HG02642 (cell line): ENCODE data around the gene SLC12A5.

Experiments used
- ATAC-seq: cut with Tn5 transposase; IDR thresholded peaks from one replicate; pipeline ENCODE4 v1.9.1; 2021; ENCODE audit warnings: mild to moderate bottlenecking; ENCODE audit not compliant: unreplicated experiment, poor library complexity

Gene SLC12A5

DNA sequence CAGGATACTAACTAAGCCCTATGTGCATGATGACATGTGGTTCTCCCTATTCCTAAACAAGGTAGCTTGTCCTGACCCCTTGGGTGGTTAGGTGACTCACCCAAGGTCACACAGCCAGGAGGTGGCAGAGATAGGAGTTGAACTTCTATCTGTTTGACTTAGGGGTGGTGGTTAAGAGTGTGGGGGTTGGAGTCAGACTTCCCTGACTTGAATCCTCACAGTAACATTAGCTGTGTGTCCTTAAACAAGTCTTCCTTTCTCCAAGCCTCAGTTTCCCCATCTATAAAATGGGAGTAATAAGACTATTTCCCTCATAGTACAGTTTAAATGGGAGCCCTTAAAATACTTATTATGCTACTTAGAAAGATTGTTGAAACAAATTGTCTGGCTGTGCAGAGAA lies 21.9 kb downstream of the SLC12A5 start:
- ATAC-seq = no peak

DNA sequence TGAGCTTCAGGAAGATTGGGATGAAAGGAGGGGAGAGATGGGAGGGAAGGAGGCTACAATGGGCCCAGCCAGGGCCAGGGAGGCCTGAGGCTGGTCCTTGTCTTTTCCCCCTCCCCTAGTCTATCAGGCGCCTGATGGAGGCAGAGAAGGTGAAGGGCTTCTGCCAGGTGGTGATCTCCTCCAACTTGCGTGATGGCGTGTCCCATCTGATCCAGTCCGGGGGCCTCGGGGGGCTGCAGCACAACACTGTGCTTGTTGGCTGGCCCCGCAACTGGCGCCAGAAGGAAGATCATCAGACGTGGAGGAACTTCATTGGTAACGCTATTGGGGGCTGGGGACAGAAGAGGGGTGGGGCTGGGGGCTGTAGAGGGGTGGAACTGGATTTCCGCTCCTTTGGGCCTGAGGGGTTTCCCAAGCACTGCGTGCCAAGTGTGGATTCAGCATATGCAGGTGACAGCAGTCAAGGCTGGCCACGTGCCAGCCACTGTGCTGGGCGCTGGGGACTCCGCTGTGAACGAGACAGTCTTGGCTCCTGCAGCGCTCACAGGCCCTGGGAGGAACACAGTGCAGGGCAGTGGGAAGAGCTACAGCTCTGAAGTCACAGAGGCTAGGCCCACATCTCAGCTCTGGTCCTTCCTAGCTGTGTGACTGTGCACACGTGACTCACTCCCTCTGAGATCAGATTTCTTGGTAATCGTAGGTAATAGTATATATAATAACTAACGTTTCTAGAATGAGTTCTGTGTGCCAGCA lies 22.7 kb downstream of the SLC12A5 start:
- ATAC-seq = no peak

DNA sequence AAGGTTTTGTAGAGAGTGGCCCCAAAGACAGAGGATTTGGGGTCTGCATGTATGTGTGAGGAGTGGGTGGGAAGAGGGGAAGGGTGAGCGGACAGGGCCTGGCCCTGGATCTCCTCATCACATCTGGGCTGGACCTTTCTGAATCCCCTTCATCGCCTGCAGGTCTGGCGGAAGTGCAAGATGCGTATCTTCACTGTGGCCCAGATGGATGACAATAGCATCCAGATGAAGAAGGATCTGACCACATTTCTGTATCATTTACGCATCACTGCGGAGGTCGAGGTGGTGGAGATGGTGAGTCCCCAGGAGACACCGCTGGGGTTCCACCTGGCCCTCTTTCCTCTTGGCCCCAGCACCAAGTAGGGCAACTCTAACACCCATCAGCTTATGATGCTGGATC lies 24.4 kb downstream of the SLC12A5 start:
- ATAC-seq = no peak

DNA sequence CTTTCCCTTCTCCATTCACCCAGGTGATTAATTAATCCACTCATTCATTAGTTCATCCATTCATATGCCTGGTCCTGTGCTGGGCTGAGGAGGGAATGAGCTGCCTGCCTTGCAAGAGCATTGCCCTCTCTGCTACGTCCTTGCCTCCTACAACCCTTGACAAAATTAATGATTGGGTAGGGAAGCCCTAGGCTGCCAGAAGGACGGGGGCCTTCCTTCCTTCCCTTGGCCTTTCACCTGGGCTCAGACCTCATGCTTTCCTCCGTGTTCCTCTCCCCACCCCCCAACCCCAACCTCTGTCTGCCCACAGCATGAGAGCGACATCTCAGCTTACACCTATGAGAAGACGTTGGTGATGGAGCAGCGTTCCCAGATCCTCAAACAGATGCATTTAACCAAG lies 25.6 kb downstream of the SLC12A5 start:
- ATAC-seq = no peak

DNA sequence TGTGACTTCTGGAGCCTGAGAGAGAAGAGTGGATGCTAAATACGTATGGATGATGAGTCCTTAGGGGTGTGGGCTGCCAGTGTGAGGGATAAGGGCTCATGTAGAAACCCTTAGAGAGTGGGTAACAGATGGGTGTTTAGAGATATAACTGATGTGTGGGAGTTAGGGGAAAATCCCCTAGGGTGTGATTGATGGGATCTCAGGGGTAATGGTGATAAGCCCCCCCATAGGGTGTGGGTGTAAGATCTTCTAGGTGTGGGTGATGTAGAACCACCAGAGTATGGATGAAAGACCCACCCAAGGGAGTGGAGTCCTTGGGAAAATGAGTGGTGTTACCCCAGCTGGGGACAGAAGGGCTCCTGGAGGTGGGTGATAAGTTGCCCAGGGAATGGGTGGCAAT lies 26.3 kb downstream of the SLC12A5 start:
- no peak for ATAC-seq

DNA sequence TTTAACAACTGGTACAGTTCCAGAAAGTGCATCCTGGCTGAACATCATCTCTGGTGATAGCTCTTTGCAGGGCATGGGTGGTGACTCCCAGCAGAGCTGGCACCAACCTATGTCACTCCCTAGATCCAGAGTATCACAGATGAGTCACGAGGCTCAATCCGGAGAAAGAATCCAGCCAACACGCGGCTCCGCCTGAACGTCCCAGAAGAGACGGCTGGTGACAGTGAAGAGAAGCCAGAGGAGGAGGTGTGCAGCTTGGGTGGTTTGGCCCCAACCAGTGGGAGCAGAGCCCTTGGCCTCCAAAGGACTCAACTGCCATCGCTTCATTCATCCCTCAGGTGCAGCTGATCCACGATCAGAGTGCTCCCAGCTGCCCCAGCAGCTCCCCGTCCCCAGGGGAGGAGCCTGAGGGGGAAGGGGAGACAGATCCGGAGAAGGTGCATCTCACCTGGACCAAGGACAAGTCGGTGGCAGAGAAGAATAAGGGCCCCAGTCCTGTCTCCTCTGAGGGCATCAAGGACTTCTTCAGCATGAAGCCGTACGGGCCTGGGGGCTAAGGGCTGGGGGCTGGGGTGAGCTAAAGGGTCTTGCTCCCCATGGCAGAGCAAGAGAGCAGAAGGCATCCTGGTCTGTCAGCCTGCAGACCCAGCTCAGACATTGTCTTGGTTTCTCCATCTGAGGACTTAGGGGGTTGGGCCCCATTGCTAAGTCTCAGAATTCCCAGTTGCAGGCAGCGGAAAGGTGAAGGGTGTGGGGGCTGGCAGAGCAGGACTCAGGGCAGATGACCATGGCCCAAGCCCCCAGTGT lies 27.2 kb downstream of the SLC12A5 start:
- ATAC-seq = no peak

DNA sequence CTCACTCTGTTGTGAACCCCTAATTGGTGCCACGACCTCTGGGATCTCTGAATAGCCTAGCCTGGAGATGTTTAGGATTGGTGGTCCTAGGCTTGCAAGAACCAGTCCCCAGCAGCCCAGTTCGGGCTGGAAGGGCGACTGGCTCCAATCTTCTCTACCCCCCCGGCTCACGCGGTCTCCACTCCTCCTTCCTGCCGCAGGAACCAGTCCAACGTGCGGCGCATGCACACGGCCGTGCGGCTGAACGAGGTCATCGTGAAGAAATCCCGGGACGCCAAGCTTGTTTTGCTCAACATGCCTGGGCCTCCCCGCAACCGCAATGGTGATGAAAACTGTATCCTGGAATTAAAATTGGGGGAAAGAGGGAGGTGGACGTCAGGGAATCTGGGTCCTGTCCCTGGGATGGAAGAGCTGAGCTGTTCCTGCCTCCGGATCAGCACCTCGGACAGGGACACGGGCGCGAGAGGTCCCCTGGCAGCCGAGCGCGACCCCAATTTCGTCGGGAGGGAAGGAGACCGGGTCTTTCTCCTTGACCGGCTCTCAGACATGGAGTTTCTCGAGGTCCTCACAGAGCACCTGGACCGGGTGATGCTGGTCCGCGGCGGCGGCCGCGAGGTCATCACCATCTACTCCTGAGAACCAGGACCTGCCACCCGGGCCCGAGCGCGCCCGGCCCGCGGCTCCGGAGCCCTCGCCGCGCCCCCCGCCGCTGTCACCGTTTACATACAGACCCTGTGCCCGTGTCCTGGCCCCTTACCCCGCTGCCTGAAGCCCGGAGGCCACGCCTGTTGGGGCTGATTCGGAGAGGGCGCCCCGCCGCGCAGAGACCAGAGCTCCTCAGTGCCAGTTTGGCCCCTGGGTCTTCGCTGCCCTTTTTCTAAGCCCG lies 28.2 kb downstream of the SLC12A5 start:
- ATAC-seq = no peak

DNA sequence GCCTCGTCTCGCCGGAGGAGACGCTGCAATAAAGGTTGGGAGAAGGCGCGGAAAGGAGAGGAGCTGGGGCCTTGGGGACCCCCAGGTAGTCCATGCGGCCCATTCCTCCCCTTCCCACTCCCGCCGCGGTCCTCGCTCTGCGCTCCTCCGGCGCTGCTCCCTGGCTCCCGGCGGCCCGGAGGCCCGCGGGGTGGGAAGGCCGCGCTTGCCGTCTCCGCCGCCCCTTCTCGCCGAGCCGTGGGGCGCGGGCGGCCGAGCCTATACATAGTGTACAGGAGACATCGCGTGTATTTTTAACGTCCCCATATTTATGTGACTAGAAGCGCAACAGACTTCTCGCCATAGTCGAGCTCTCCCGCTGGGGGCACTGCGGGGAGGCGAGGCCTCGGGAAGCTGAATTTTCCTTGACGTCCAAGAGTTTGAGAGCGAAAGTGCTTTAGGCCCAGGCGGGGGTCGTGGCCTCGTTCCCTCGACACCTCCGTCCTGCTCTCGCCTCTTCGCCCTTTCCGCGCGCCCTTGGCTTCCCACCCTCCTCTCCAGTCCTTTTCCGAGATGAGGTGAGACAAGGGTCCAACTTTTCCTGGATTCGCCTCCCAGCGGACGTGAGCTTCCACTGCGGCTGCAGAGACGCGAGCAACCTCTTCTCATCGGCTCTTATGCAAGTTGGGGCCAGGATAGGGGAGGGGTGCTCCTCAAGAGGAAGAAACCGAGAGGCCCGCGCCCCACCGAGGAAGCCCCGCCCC lies 29.0 kb downstream of the SLC12A5 start:
- no peak for ATAC-seq

DNA sequence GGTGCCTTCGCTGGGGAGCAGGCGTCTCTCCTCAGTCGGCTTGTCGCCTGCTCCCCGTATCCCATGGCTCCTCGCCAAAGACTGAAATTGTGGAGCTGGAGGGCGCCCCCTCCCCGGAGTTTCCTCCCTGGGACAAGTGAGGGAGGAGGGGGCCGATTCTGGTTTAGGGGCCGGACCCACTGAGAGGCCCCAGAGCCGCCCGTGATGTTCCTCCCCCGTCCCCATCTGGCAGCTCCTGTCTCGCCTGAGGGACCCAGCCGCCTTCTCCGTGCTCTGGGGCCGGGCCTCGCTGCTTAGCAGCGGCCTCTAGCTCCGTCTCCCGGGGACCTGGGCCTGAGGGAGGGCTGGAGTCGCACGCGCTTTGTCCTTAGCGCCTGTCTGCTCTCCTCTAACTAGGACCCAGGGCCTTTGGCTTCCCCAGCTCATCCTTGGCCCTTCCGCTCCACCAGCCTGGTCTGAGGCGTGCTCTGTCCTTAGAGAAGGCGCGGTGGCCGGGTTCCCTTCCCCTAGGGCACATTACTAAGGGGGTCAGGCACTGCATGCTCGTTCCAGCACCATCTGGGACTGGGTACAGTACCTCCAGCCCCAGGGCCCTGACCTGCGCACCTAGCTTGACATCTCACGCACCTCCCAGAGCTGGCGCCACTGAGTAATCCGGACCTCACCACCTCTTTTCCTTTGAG lies 29.7 kb downstream of the SLC12A5 start:
- ATAC-seq = no peak

DNA sequence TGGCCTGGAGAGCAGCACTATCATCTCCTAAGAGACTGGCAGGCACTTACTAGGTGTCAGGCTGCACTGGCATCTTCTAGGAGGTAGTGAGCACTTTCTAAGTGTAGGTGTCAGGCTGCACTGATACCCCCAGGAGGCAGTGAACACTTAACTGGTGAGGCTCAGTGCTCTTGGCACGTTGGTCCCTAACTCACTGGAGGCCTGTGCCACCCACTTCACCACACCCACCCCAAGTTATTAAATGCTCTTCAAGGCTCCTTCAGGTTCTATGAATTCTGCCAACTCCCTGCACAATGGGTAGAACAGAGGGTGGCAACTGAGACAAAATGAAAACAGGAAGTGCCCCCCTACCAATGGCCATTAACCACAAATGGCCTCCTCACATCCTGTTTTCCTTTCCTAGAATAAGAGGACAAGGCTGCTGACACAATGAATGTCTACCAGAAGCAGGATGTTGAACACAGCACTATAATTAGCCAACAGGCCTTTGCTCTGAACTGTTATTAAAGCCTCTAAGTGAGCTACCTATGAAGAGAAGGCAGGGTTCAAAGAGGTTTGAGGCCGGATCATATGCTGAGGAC lies 31.4 kb downstream of the SLC12A5 start:
- ATAC-seq = no peak

DNA sequence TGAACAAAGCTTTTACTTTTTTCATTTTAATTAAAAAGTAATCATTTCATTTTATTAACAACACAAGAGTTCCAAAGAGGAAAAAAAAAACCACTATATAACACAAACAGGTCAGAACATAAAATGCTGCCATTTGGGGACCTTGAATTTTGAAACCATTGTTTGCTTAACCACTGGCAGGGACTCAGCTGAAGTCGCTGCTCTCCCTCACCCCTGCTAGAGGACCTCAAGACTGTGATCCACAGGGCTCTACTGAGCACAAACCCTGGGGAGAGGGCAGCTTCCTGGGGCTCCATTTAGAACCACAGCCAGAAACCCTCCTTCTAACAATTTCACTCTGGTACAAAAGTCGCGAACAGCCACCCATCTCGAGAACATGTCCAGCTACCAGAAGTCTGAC lies 32.0 kb downstream of the SLC12A5 start:
- ATAC-seq = no peak

DNA sequence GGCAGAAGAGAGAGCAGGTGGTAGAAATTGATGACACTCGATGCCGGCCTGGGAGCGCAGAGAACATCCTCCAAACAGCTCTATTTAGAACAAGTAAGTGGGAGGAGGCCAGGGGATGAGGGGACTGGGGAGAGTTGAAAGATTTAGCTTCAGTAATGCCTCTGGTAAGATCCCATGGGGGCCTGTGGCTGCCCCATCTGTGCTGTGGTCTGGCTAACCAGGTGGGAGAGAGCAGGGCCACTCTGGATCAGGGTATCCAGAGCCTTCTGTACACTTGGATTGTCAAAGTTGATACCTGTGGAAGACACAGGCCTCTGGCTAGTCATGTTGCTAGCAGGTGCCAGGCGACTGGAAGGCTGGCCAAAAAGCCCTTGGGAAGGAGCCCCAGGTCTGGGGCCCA lies 33.1 kb downstream of the SLC12A5 start:
- no peak for ATAC-seq

DNA sequence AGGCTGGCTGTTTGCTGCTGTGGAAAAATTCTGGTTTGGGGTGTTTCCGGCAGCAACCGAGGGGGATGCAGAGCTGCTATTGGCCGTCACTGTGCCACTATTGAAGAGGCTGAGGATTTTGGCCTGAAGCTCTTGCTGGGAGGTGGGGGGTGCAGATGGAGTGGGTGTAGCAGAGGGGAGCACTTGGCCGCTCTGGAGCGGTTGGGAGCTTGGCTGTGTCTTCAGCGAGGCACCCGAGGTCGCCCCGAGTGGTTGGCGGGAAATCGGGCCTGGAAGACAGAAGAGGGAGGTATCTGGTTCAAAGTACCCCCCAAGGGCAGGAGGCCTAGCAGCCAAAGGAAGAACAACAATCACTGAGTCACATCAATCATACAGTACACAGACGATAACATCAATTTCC lies 33.6 kb downstream of the SLC12A5 start:
- no peak for ATAC-seq

DNA sequence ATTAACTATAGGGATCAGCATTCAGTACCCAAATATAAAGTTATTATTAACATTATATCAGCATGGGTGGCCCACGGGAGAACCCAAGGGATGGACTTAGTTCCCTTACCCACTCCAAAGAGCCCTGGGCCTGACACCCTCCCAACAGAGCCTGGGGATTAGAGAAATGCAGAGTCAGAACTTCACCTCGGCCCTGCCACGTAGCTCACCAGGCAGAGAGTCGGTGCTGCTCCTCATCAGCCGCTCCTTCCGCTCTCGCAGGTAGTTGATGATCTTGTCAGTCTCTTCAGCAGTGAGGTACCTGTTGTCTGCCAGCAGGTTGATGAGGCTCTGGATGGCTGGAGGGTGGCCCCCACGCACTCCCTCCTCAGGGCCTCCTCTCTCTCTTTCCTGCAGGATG lies 34.1 kb downstream of the SLC12A5 start:
- no peak for ATAC-seq

DNA sequence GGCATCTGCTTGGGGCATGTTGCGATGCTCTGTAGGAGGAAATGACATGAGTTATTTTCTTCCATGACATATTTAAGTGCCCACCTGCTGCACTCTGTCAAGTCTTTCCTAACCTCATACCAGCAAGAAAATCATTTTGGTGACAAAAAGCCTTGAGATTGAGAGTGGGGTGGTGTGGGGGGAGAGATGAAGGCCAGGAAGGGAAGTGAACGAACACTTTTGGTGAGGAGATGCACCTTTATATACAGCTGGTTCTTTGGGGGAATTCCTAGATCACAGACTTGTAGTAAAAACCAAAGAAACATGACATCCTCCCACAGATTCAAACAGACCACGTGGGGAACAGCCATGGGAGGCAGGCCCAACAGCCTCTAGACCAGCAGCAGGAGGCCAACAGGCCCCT lies 34.6 kb downstream of the SLC12A5 start:
- no peak for ATAC-seq

DNA sequence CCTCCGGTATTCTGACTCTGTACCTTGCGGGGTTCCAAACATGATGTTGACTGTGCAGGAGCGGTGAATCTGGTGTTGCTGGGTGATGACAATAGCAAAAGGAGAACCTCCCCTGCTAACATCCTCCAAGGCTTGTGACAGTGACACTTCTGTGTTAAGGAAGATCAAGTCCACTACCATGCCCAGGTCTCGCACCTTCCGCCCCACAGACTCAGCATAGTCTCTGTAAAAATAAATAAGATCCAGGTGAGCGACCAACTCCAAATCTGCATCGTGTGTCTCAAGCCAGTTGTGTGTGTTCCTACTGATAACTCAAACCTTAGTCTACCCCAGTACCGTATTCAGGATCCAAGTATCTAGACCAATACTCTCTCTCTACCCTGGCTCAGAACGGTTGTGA lies 36.0 kb downstream of the SLC12A5 start:
- no peak for ATAC-seq

DNA sequence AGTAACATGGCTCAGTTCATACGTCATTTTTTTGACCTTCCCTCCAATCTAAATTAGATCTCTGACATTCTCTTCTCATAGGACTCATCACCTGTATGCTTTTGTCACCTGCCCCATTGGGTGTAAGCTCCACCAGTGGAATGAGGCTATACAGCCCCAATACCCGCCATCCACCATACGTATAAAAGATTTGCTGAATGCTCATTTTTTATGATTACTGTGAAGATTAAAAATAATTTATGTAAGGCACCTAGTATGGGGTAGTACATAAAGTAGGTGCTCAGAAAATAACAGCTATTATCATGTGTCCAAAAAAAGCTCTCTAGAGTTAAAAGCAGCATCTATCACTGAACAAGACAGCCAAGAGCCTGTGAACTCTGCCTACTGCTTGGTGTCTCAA lies 36.7 kb downstream of the SLC12A5 start:
- no peak for ATAC-seq

DNA sequence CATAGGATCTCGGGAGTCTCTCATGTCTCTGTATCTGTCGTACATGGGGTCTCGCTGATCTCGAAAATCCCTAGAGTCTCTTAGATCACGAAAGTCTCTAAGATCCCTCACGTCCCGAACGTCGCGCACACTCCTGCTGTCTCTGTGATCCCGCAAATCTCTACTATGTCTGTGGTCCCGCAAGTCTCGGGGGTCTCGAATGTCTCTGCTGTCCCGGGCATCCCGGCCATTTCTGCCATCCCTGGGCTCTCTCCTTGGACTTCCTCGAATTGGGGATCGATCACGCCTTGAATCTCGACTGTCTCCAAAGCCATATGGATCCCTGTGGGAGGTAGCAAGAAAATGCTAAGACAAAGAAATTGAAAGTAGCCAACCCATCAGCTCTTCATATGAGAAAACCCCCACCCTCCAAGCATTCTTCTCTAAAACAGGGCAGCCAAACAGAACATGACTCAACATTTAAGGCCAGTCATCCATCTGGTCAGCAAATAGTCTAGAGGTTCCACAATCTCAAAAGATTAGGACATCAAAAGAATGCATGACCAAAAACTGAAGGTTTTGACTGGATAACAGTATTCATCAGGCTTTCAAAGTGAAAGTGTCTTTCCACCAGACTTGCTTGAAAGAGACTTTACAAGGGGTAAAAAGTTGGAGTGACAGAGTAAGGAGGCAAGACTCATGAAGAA lies 41.3 kb downstream of the SLC12A5 start:
- ATAC-seq = no peak

DNA sequence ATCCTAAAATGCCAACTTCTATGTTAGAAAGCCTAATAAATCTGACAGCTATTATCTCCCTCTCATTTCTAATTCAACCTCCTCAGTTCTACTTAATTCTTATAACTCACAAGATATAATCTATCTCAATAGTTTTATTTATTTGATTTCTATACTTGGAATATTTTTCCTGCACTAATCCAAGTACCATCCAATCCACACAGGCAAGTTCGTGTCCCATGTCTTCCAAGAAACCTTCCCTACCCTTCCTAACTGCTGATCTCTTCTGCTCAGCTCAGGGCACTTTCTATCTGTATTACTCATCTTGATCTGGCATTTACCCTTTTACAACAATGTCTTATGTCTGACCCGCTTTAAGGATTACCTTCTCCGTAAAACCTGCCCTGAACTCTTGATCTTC lies 42.6 kb downstream of the SLC12A5 start:
- ATAC-seq = no peak
